Mesendoderm (in vitro differentiated cells): Measurements from ENCODE around the gene TFF3.
A peak's percentile ranks its signal among the peaks of the same experiment; 100 is the strongest.

Experiments used
- DNase-seq: peaks from one replicate; pipeline ENCODE4 v3.0.0; 2013
- H2AK5ac ChIP-seq: 2 replicates; pipeline ENCODE4 v1.6.1; 2013; ENCODE audit warnings: low read length, inconsistent platforms
- H2BK120ac ChIP-seq: 2 replicates; pipeline ENCODE4 v1.6.1; 2013; ENCODE audit warnings: low read depth, mild to moderate bottlenecking, low read length, moderate library complexity, mixed read lengths
- H2BK15ac ChIP-seq: replicated peaks from 2 replicates; pipeline ENCODE4 v1.6.1; 2013; ENCODE audit warnings: low read depth, mild to moderate bottlenecking, moderate library complexity
- H2BK5ac ChIP-seq: 2 replicates; pipeline ENCODE4 v1.6.1; 2013; ENCODE audit warnings: low read length, inconsistent platforms
- H3K18ac ChIP-seq: 2 replicates; pipeline ENCODE4 v1.6.1; 2013; ENCODE audit warnings: mild to moderate bottlenecking, low read length, mixed read lengths
- H3K23ac ChIP-seq: one replicate; pipeline ENCODE4 v1.6.1; 2013; ENCODE audit warnings: low read length
- H3K27ac ChIP-seq: 2 replicates; pipeline ENCODE4 v1.5.1; 2013; ENCODE audit warnings: low read depth, mild to moderate bottlenecking, inconsistent platforms, low read length, moderate library complexity
- H3K27me3 ChIP-seq: 2 replicates; pipeline ENCODE4 v1.6.1; 2013; ENCODE audit warnings: low read length, control low read depth, mild to moderate bottlenecking, inconsistent platforms; ENCODE audit not compliant: insufficient read depth, poor library complexity
- H3K36me3 ChIP-seq: 2 replicates; pipeline ENCODE4 v1.6.1; 2013; ENCODE audit warnings: low read length, inconsistent platforms; ENCODE audit not compliant: control insufficient read depth, insufficient read depth
- H3K4ac ChIP-seq: one replicate; pipeline ENCODE4 v1.6.1; 2013; ENCODE audit warnings: low read depth, mild to moderate bottlenecking, low read length, moderate library complexity
- H3K4me1 ChIP-seq: 2 replicates; pipeline ENCODE4 v1.6.1; 2013; ENCODE audit warnings: low read depth, low read length, inconsistent platforms; ENCODE audit not compliant: control insufficient read depth
- H3K4me2 ChIP-seq: 2 replicates; pipeline ENCODE4 v1.6.1; 2013; ENCODE audit warnings: low read length
- H3K4me3 ChIP-seq: 2 replicates; pipeline ENCODE4 v1.5.1; 2013; ENCODE audit warnings: mild to moderate bottlenecking, low read length
- H3K56ac ChIP-seq: one replicate; pipeline ENCODE4 v1.6.1; 2013; ENCODE audit warnings: low read length
- H3K79me1 ChIP-seq: 2 replicates; pipeline ENCODE4 v1.6.1; 2013; ENCODE audit warnings: low read length, inconsistent platforms
- H3K79me2 ChIP-seq: 2 replicates; pipeline ENCODE4 v1.6.1; 2013; ENCODE audit warnings: mild to moderate bottlenecking, low read length; ENCODE audit not compliant: control insufficient read depth, insufficient read depth
- H3K9ac ChIP-seq: 2 replicates; pipeline ENCODE4 v1.6.1; 2013; ENCODE audit warnings: low read length, inconsistent platforms
- H4K5ac ChIP-seq: one replicate; pipeline ENCODE4 v1.6.1; 2013; ENCODE audit warnings: low read length
- H4K8ac ChIP-seq: one replicate; pipeline ENCODE4 v1.6.1; 2013; ENCODE audit warnings: low read depth, mild to moderate bottlenecking, control low read depth, low read length, moderate library complexity
- WGBS: extraction: QIAGEN DNeasy Blood & Tissue Kit; methylation state at CpG from one replicate; pipeline ENCODE4 v1.1.7; 2013; ENCODE audit warnings: low lambda C conversion rate, missing lambda C conversion rate; ENCODE audit not compliant: insufficient coverage; ENCODE audit errors: extremely low coverage; 5-methylcytosine and 5-hydroxymethylcytosine counted together

Gene TFF3

GRCh38 chr21:42262831-42263231 is 52.4 kb downstream of the TFF3 start:
- Histone ChIP-seq H3K27ac (no peak overlapping the region), H4K8ac (no peak overlapping the region), H3K4me2 (no peak overlapping the region), H4K5ac (no peak overlapping the region), H3K4me3 (no peak overlapping the region), H3K79me2 (no peaks in the 10 kb centered on the region), H3K23ac (no peak overlapping the region), H3K36me3 (no peaks in the 10 kb centered on the region), H3K4ac (no peak overlapping the region), H3K27me3 (no peaks in the 10 kb centered on the region), H2BK120ac (no peak overlapping the region), H2AK5ac (no peak overlapping the region), H3K4me1 (no peaks in the 10 kb centered on the region), H3K9ac (no peak overlapping the region), H3K18ac (no peak overlapping the region), H3K79me1 (no peaks in the 10 kb centered on the region), H2BK15ac (no peak overlapping the region), H3K56ac (no peak overlapping the region), H2BK5ac (no peak overlapping the region)
- WGBS = no CpG with 5 or more reads among the region's 11 CpGs
- peak; percentile 53 for DNase-seq

- Histone ChIP-seq H3K23ac (no peak overlapping the region), H4K5ac (no peak overlapping the region), H3K27me3 (no peaks in the 10 kb centered on the region), H3K4me1 (no peaks in the 10 kb centered on the region), H3K79me2 (no peaks in the 10 kb centered on the region), H3K4ac (no peak overlapping the region), H4K8ac (no peak overlapping the region), H2BK15ac (no peak overlapping the region), H3K79me1 (no peaks in the 10 kb centered on the region), H2AK5ac (no peak overlapping the region), H3K36me3 (no peaks in the 10 kb centered on the region), H3K56ac (no peak overlapping the region), H3K27ac (no peak overlapping the region), H2BK5ac (no peak overlapping the region), H3K4me3 (no peak overlapping the region), H3K4me2 (no peak overlapping the region), H2BK120ac (no peak overlapping the region), H3K18ac (no peak overlapping the region), H3K9ac (no peak overlapping the region)
- no peak for DNase-seq
- WGBS = no CpG with 5 or more reads among the region's 7 CpGs
Measured at GRCh38 chr21:42261829-42262200, 53.4 kb downstream of the TFF3 start.
